VCaP (cell line): ENCODE measurements around the gene GPR18.

Source experiments
- H3K27ac ChIP-seq: fragments of 450-650 bp; 2 replicates; pipeline ENCODE4 v1.5.1; 2017
- TF ChIP-seq, protein P1 (sequence below): fragments of 450-650 bp; conservative IDR thresholded peaks from 2 replicates; pipeline ENCODE4 v1.5.1; 2017; ENCODE audit warnings: mild to moderate bottlenecking, moderate library complexity

The GPR18 gene

GRCh38 chr13:99218969-99219368, 39.2 kb downstream of the GPR18 start:
- TF ChIP-seq, protein P1, sequence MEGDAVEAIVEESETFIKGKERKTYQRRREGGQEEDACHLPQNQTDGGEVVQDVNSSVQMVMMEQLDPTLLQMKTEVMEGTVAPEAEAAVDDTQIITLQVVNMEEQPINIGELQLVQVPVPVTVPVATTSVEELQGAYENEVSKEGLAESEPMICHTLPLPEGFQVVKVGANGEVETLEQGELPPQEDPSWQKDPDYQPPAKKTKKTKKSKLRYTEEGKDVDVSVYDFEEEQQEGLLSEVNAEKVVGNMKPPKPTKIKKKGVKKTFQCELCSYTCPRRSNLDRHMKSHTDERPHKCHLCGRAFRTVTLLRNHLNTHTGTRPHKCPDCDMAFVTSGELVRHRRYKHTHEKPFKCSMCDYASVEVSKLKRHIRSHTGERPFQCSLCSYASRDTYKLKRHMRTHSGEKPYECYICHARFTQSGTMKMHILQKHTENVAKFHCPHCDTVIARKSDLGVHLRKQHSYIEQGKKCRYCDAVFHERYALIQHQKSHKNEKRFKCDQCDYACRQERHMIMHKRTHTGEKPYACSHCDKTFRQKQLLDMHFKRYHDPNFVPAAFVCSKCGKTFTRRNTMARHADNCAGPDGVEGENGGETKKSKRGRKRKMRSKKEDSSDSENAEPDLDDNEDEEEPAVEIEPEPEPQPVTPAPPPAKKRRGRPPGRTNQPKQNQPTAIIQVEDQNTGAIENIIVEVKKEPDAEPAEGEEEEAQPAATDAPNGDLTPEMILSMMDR = no peak
- H3K27ac ChIP-seq = no peak overlapping the region

GRCh38 chr13:99218545-99218944, 39.6 kb downstream of the GPR18 start:
- TF ChIP-seq, protein P1 = no peak
- H3K27ac ChIP-seq = peak overlapping the region; percentile 32

- peak overlapping the region; percentile 32 for H3K27ac ChIP-seq
- TF ChIP-seq, protein P1 = no peak
Observed at GRCh38 chr13:99218126-99218525, 40.1 kb downstream of the GPR18 start.

DNA sequence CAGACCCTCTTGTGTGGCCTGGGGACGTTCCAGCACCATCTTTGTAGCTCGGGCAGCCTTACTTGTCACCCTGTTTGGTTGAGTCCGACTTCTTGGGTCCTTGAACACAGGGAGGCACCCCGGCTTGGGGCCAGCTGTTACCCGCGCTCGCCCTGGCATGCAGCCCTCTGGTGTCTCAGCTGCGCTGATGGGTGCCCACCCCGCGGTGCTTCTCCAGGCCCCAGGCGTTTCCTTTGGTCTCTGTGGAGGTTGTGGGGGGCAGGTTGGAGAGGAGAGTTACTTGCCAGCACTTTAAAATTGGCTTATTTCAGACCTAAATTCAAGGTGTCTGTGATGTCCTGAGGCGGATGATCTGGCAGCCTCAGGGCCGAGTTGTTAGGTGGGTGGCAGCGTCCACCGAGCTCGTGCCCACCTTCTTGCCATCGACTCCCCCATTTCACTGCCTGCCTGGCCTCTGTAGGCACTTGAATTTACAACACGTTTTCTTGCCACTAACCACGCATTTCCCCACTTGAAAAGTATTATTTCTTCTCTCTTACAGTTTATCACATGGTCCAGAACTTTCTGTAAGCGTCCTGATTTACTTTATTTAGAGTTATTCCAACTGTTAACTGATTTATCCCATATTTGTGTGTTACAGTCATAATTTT, 40.6 kb downstream of the GPR18 start:
- TF ChIP-seq, protein P1 = no peak
- H3K27ac ChIP-seq = peak overlapping the region; percentile 32

- TF ChIP-seq, protein P1 = no peak
- H3K27ac ChIP-seq = no peak overlapping the region
Observed at GRCh38 chr13:99215184-99215830, 42.9 kb downstream of the GPR18 start.

GRCh38 chr13:99214731-99215130, 43.4 kb downstream of the GPR18 start:
- TF ChIP-seq, protein P1 = no peak
- no peak overlapping the region for H3K27ac ChIP-seq

DNA sequence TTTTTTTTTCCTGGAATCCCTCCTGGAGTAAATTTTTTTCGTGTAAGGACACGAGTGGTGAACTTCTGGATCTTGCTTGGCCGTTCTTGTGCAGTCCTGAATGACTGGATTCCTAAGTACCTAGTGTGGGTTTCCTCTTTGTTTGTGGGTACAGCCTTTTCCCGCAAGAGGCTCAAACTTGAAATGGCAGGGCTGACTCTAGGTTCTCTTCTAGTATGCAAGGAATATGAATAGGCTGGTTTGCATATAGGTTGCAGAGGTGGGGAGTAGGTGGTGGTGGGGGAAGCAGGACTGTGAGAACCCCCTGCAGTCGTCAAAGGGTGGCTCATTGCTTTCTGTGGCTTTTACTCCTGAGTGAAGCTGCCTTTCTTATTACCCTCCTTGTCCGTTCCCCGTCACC, 43.9 kb downstream of the GPR18 start:
- TF ChIP-seq, protein P1 = no peak
- H3K27ac ChIP-seq = no peak overlapping the region
